Measurements from ENCODE around the gene NOX3. TPM values are rescaled to one million over a fixed set of nuclear protein-coding genes. Genes with fewer than 3 reads are reported as not detected.

NOX3 gene
- total RNA-seq, 1 experiment from 2014 or later, result not detected

DNA sequence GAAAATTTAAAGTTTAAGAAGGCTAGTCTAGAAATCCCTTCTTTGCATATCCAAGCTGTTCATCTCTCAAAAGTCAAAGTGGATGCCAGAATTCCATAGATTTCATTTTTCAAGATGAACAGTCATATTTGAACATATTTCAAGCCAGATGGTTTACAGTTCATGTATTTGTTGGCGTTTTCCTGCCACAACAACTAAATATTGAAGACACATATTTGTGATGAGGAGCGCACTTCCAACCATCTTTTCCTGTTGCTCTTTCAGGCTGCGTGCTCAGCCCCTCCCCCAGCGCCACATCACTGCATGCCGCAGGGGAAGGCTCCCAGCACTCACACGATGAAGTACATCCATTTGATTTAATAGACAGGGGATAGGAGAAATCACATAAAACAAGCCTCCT lies 5.9 kb upstream of the NOX3 start:
- no CpG with 5 or more reads among the region's 6 CpGs for WGBS (ENCODE audit: extremely low coverage, insufficient read length, low lambda C conversion rate)
- peaks cover 2% of the 10 kb centered on the region; the same call in 1 of the 2 replicates for H3K4me1 ChIP-seq (ENCODE audit: insufficient read depth, low read length)
- H3K14ac ChIP-seq (ENCODE audit: insufficient read depth, low read length), result no peak overlapping the region
- Mint-ChIP-seq H3K4me3 (no peak overlapping the region), H3K9me3 (peaks cover 6 to 8% of the 10 kb centered on the region in 2 experiments; a peak in 4 of 5 replicates), H3K4me1 (peaks cover 16 to 24% of the 10 kb centered on the region in 2 experiments), H3K27me3 (ENCODE audit: low read depth) (no peaks in the 10 kb centered on the region), H3K27ac (no peak overlapping the region), H3K36me3 (ENCODE audit: insufficient read depth in 1 of 3, low read depth in 3 of 3) (peaks cover 0 to 13% (median 6%) of the 10 kb centered on the region in 3 experiments; a peak in 3 of 7 replicates)
- H2BK20ac ChIP-seq (ENCODE audit: low read depth, low read length, poor library complexity, severe bottlenecking), result no peak overlapping the region
- no peak overlapping the region for H2AK5ac ChIP-seq (ENCODE audit: insufficient read length, low read length)
- H3K23me2 ChIP-seq (ENCODE audit: insufficient read length, low read depth, low read length, poor library complexity, severe bottlenecking), result no peaks in the 10 kb centered on the region
- no peak overlapping the region for H4K8ac ChIP-seq (replicated peaks; ENCODE audit: insufficient read length, low read depth, low read length)
- no peaks in the 10 kb centered on the region for H4K20me1 ChIP-seq (ENCODE audit: control insufficient read depth, insufficient read depth, insufficient read length)
- TF ChIP-seq, protein P1, sequence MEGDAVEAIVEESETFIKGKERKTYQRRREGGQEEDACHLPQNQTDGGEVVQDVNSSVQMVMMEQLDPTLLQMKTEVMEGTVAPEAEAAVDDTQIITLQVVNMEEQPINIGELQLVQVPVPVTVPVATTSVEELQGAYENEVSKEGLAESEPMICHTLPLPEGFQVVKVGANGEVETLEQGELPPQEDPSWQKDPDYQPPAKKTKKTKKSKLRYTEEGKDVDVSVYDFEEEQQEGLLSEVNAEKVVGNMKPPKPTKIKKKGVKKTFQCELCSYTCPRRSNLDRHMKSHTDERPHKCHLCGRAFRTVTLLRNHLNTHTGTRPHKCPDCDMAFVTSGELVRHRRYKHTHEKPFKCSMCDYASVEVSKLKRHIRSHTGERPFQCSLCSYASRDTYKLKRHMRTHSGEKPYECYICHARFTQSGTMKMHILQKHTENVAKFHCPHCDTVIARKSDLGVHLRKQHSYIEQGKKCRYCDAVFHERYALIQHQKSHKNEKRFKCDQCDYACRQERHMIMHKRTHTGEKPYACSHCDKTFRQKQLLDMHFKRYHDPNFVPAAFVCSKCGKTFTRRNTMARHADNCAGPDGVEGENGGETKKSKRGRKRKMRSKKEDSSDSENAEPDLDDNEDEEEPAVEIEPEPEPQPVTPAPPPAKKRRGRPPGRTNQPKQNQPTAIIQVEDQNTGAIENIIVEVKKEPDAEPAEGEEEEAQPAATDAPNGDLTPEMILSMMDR (conservative IDR thresholded peaks at IDR 0.05), result no peak
- H3K18ac ChIP-seq (ENCODE audit: insufficient read length, low read depth, low read length), result no peak overlapping the region
- no peaks in the 10 kb centered on the region for H3K79me2 ChIP-seq (ENCODE audit: insufficient read depth, low read length)
- H4K5ac ChIP-seq (ENCODE audit: insufficient read length, low read depth, low read length), result no peak overlapping the region
- no peak overlapping the region for H3K56ac ChIP-seq (ENCODE audit: insufficient read length, low read depth, low read length)
- H3K79me1 ChIP-seq (ENCODE audit: insufficient read depth, low read depth, low read length, poor library complexity, severe bottlenecking), result no peaks in the 10 kb centered on the region
- no peak overlapping the region for H4K91ac ChIP-seq (ENCODE audit: insufficient read length, low read depth, low read length)
- H2BK12ac ChIP-seq (ENCODE audit: insufficient read length, low read depth, low read length), result no peak overlapping the region
- no peak overlapping the region for H3K4me2 ChIP-seq (ENCODE audit: insufficient read depth, insufficient read length, low read length)
- H2AFZ ChIP-seq (ENCODE audit: low read length), result no peak overlapping the region
- no peak overlapping the region for H3K4ac ChIP-seq (ENCODE audit: low read depth, low read length)
- H2BK15ac ChIP-seq (ENCODE audit: low read depth, low read length), result no peak overlapping the region
- no peak overlapping the region for H3T11ph ChIP-seq (ENCODE audit: low read length)
- DNase-seq, result no peak
- H2BK5ac ChIP-seq (ENCODE audit: insufficient read length, low read length), result no peak overlapping the region
- no peaks in the 10 kb centered on the region for H3K9me3 ChIP-seq (ENCODE audit: control insufficient read depth, low read depth, low read length)
- no peak overlapping the region for H3K27ac ChIP-seq (ENCODE audit: insufficient read length, low read depth, low read length)
- no peak overlapping the region for H3K9ac ChIP-seq (ENCODE audit: extremely low read depth, insufficient read length, low read length)
- H2BK120ac ChIP-seq (ENCODE audit: low read depth, low read length, poor library complexity, severe bottlenecking), result no peak overlapping the region
- H3K27me3 ChIP-seq (ENCODE audit: insufficient read depth, low read length), result no peaks in the 10 kb centered on the region
- no peak overlapping the region for H3K23ac ChIP-seq (ENCODE audit: insufficient read length, low read depth, low read length)
